ENCODE measurements around the gene TNIP1. TPM values are rescaled to one million over a fixed set of nuclear protein-coding genes. Genes with fewer than 3 reads are reported as not detected.

Gene TNIP1
- total and polyA plus RNA-seq, 3 donors from 2014 or later = 43.5 to 58.3 (median 48.4) TPM

GRCh38 chr5:151002681-151003502 lies 77.9 kb downstream of the TNIP1 start:
- no peaks in the 10 kb centered on the region for H3K9me3 ChIP-seq
- no peak for TF ChIP-seq CTCF (IDR thresholded peaks at IDR 0.05)
- no peak for TF ChIP-seq POLR2A (IDR thresholded peaks at IDR 0.05)
- H3K4me3 ChIP-seq = no peak overlapping the region
- peaks cover 30% of the 10 kb centered on the region for H3K4me1 ChIP-seq
- H3K27ac ChIP-seq = no peak overlapping the region
- intact Hi-C loops (cut with DNase I; ENCODE audit: low total_unique reads) = no loop called here
- no peak for DNase-seq
- H3K36me3 ChIP-seq (ENCODE audit: low read depth, missing control alignments) = no peaks in the 10 kb centered on the region
- no peaks in the 10 kb centered on the region for H3K27me3 ChIP-seq
- WGBS, 2 donors = 88 to 93% methylated on average over 9 of the region's 9 CpGs

GRCh38 chr5:151002250-151002649 lies 78.6 kb downstream of the TNIP1 start:
- Histone ChIP-seq H3K9me3 (no peaks in the 10 kb centered on the region), H3K4me3 (no peak overlapping the region), H3K27me3 (no peaks in the 10 kb centered on the region), H3K4me1 (peaks cover 30% of the 10 kb centered on the region), H3K27ac (no peak overlapping the region), H3K36me3 (ENCODE audit: low read depth, missing control alignments) (no peaks in the 10 kb centered on the region)
- intact Hi-C loops (cut with DNase I; ENCODE audit: low total_unique reads) = no loop called here
- TF ChIP-seq CTCF (IDR thresholded peaks at IDR 0.05) (peak; percentile 58 to 69 (median 62)), POLR2A (IDR thresholded peaks at IDR 0.05) (no peak)
- WGBS, 2 donors = 50 to 61% methylated on average over 2 of the region's 2 CpGs
- DNase-seq = no peak

- Histone ChIP-seq H3K27me3 (no peaks in the 10 kb centered on the region), H3K27ac (no peak overlapping the region), H3K36me3 (ENCODE audit: low read depth, missing control alignments) (no peaks in the 10 kb centered on the region), H3K4me1 (peaks cover 22% of the 10 kb centered on the region), H3K4me3 (no peak overlapping the region), H3K9me3 (no peaks in the 10 kb centered on the region)
- no peak for DNase-seq
- intact Hi-C loops (cut with DNase I; ENCODE audit: low total_unique reads) = no loop called here
- TF ChIP-seq POLR2A (IDR thresholded peaks at IDR 0.05) = no peak
- TF ChIP-seq CTCF (IDR thresholded peaks at IDR 0.05) = no peak
- 92 to 93% methylated on average over 4 of the region's 4 CpGs for WGBS, 2 donors
Observed at GRCh38 chr5:151001436-151001835, 79.4 kb downstream of the TNIP1 start.

GRCh38 chr5:150999704-151000442 lies 81.0 kb downstream of the TNIP1 start:
- TF ChIP-seq CTCF (IDR thresholded peaks at IDR 0.05) (no peak), POLR2A (IDR thresholded peaks at IDR 0.05) (no peak)
- peaks cover 8% of the 10 kb centered on the region for H3K4me1 ChIP-seq
- intact Hi-C loops (cut with DNase I; ENCODE audit: low total_unique reads) = no loop called here
- no peaks in the 10 kb centered on the region for H3K36me3 ChIP-seq (ENCODE audit: low read depth, missing control alignments)
- H3K9me3 ChIP-seq = no peaks in the 10 kb centered on the region
- H3K4me3 ChIP-seq = no peak overlapping the region
- DNase-seq = peak; percentile 77
- WGBS, 2 donors = 47 to 54% methylated on average over 6 to 7 of the region's 7 CpGs
- no peaks in the 10 kb centered on the region for H3K27me3 ChIP-seq
- H3K27ac ChIP-seq = no peak overlapping the region

Data from testis (tissue), 3 donors.